A673 (cell line): ENCODE data around the gene PODXL. TPM values are rescaled to one million over a fixed set of nuclear protein-coding genes. Genes with fewer than 3 reads are reported as not detected.

Experiments used
- BruUV-seq: library from RNA; stranded (reverse); fragments of 400-500 nt; replicated peaks from 2 replicates; lab custom pipeline; 2021; lab: Mats Ljungman, UMichigan
- CTCF ChIA-PET: fragments of 300-600 bp; sonication (Branson Sonifier 250); formaldehyde crosslinking; loops from one replicate; lab custom pipeline; 2022; ENCODE audit warnings: antibody characterized with exemption; lab: Charles Lee
- POLR2A ChIA-PET: fragments of 300-600 bp; sonication (Branson Sonifier 250); formaldehyde crosslinking; loops from one replicate; lab custom pipeline; 2022; ENCODE audit warnings: antibody characterized with exemption; ENCODE audit not compliant: low non-redundant PET; lab: Charles Lee
- DNase-seq: peaks from one replicate; pipeline ENCODE4 v3.0.0-alpha.2; 2015; ENCODE audit warnings: low spot score
- H3K27ac ChIP-seq: fragments of 200-600 bp; sonication (generic); 2 replicates; pipeline ENCODE4 v1.5.1; 2016; ENCODE audit warnings: mixed run types, low read depth, mild to moderate bottlenecking, mixed read lengths, antibody characterized with exemption, low read length; ENCODE audit not compliant: poor library complexity, severe bottlenecking
- H3K27me3 ChIP-seq: fragments of 200-600 bp; sonication (generic); replicated peaks from 2 replicates; pipeline ENCODE4 v1.6.1; 2017; ENCODE audit warnings: mixed run types, low read depth, mild to moderate bottlenecking, mixed read lengths, antibody characterized with exemption, low read length; ENCODE audit not compliant: insufficient read depth, poor library complexity
- H3K36me3 ChIP-seq: fragments of 200-600 bp; sonication (generic); 2 replicates; pipeline ENCODE4 v1.6.1; 2016; ENCODE audit warnings: mixed run types, mild to moderate bottlenecking, mixed read lengths, antibody characterized with exemption, low read length; ENCODE audit not compliant: insufficient read depth, poor library complexity, severe bottlenecking
- H3K4me1 ChIP-seq: fragments of 200-600 bp; sonication (generic); 2 replicates; pipeline ENCODE4 v1.6.1; 2017; ENCODE audit warnings: mixed run types, mild to moderate bottlenecking, mixed read lengths, antibody characterized with exemption, low read length; ENCODE audit not compliant: insufficient read depth, poor library complexity, severe bottlenecking
- H3K4me3 ChIP-seq: fragments of 200-600 bp; sonication (generic); 2 replicates; pipeline ENCODE4 v1.5.1; 2016; ENCODE audit warnings: low read depth, mixed run types, mild to moderate bottlenecking, mixed read lengths, low read length; ENCODE audit not compliant: poor library complexity, severe bottlenecking
- H3K9me3 ChIP-seq: fragments of 200-600 bp; sonication (generic); 2 replicates; pipeline ENCODE4 v1.6.1; 2016; ENCODE audit warnings: mixed run types, low read depth, mild to moderate bottlenecking, mixed read lengths, antibody characterized with exemption, low read length; ENCODE audit not compliant: poor library complexity, severe bottlenecking
- EZH2 ChIP-seq: fragments of 200-600 bp; sonication (generic); IDR thresholded peaks from 2 replicates; pipeline ENCODE4 v1.6.1; 2017; ENCODE audit warnings: borderline replicate concordance, low read depth, mild to moderate bottlenecking, mixed read lengths, antibody characterized with exemption, low read length; ENCODE audit not compliant: poor library complexity, severe bottlenecking
- intact Hi-C: fragments of 100-400 bp; cut with micrococcal nuclease; formaldehyde crosslinking; loops from one replicate; pipeline ENCODE4 v1.10.0; 2022; ENCODE audit not compliant: unreplicated experiment
- total RNA-seq: library from RNA; stranded (reverse); gene quantifications from 2 replicates; pipeline ENCODE4 v1.2.3, GENCODE V29; 2021
- TF ChIP-seq, protein P1 (sequence below): fragments of 300-800, 200-600 bp; sonication (generic); conservative IDR thresholded peaks from 2 replicates; pipeline ENCODE4 v1.5.1; 2017; ENCODE audit warnings: low read depth, mild to moderate bottlenecking, antibody characterized with exemption, low read length, moderate library complexity, mixed read lengths

Gene PODXL
- total RNA-seq, 1 experiment from 2014 or later: 22.1 TPM

DNA sequence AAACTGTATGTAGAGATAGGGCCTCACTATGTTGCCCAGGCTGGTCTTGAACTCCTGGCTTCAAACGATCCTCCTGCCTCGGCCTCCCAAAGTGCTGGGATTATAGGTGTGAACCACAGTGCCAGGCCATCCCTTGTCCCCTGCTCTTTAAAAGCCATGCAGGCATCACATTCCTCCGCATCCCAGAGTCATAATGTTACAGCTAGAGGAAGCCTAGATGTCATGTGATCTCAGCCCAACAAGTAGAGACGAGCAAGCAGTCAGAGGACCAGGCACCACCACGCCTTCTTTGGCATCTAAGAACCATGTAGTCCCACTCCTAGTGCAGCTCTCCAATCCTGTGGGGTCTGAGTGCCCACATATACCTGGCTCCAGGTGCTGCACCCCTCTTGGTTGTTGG, 13.1 kb downstream of the PODXL start:
- Histone ChIP-seq H3K4me1 (peaks cover 41% of the 10 kb centered on the region), H3K9me3 (no peaks in the 10 kb centered on the region), H3K36me3 (no peaks in the 10 kb centered on the region), H3K27me3 (no peaks in the 10 kb centered on the region), H3K27ac (no peak overlapping the region), H3K4me3 (no peak overlapping the region)
- TF ChIP-seq EZH2: no peak
- TF ChIP-seq, protein P1, sequence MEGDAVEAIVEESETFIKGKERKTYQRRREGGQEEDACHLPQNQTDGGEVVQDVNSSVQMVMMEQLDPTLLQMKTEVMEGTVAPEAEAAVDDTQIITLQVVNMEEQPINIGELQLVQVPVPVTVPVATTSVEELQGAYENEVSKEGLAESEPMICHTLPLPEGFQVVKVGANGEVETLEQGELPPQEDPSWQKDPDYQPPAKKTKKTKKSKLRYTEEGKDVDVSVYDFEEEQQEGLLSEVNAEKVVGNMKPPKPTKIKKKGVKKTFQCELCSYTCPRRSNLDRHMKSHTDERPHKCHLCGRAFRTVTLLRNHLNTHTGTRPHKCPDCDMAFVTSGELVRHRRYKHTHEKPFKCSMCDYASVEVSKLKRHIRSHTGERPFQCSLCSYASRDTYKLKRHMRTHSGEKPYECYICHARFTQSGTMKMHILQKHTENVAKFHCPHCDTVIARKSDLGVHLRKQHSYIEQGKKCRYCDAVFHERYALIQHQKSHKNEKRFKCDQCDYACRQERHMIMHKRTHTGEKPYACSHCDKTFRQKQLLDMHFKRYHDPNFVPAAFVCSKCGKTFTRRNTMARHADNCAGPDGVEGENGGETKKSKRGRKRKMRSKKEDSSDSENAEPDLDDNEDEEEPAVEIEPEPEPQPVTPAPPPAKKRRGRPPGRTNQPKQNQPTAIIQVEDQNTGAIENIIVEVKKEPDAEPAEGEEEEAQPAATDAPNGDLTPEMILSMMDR: no peak
- CTCF ChIA-PET: no interaction called here
- POLR2A ChIA-PET: no interaction called here
- DNase-seq: no peak
- no TSS peak for BruUV-seq
- intact Hi-C loops: no loop called here

DNA sequence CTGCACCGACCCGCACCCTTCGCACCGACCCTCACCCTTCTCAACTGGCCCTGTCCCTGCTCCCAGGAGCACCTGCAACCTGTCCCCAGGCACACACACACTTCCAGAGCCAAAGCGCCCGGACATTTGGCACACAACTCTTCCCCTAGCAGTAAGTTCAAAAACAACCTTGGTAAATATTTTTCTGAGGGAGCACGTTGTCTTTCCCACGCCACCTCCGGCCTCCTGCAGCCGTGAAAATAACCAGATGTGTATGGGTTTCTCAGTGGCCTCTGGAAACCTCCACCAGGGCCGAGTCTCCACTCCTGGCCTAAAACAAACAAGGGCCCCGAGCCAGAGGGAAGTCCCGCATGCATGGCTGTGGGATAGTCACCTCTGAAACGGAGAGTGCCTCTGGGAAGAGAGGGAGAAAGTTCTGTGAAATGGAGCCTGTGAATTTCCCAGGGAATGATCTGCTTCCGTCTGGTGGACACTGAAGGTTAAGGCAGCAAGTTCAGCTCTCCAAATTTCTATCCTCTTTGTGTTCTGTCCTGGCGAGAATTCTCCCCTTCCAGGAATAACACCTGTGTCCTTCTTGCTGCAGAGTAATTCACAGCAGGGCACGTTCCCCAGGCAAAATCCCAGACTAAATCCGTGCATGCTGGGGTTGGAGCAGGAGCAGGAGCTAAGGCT, 15.8 kb downstream of the PODXL start:
- TF ChIP-seq EZH2: no peak
- TF ChIP-seq, protein P1: no peak
- H3K9me3 ChIP-seq: no peaks in the 10 kb centered on the region
- H3K36me3 ChIP-seq: no peaks in the 10 kb centered on the region
- H3K4me1 ChIP-seq: peaks cover 41% of the 10 kb centered on the region
- ChIA-PET POLR2A (no interaction called here), CTCF (no interaction called here)
- H3K27ac ChIP-seq: no peak overlapping the region
- no peaks in the 10 kb centered on the region for H3K27me3 ChIP-seq
- DNase-seq: no peak
- H3K4me3 ChIP-seq: no peak overlapping the region
- intact Hi-C loops: no loop called here
- BruUV-seq: no TSS peak

DNA sequence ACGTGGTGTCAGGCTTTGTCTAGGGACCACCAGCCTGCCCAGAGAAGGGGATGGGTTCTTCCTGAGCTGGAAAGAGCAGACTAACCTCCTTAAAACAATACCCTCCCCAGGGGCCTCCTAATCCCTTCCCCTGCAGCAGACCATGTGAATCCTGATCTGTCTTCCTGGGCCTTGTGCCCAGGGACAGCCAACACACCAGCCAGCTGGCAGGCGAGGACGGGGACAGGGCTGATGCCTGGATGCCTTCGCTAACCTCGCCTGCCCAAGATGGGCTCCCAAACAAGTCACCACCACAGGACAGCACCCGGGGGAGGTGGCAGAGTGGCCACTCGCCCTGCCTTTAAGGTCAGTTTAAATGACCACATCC, 17.6 kb downstream of the PODXL start:
- ChIA-PET CTCF (interaction anchor here (0.5 to 1.3 kb wide), 2 partner anchors 8 to 166 kb away, joined by 4 read pairs; no protein-coding TSS in a partner anchor), POLR2A (no interaction called here)
- H3K4me3 ChIP-seq: no peak overlapping the region
- no TSS peak for BruUV-seq
- no peaks in the 10 kb centered on the region for H3K27me3 ChIP-seq
- peak overlapping the region; percentile 70 for H3K27ac ChIP-seq
- no peaks in the 10 kb centered on the region for H3K9me3 ChIP-seq
- H3K36me3 ChIP-seq: no peaks in the 10 kb centered on the region
- TF ChIP-seq, protein P1: no peak
- TF ChIP-seq EZH2: no peak
- intact Hi-C loops: no loop called here
- peak; percentile 91 for DNase-seq
- H3K4me1 ChIP-seq: peaks cover 29% of the 10 kb centered on the region
